T-helper 2 cell (primary cell): ENCODE results near the gene VPS13D.

ENCODE experiments used
- DNase-seq, 5 experiments: peaks; one replicate each; pipeline versions ENCODE4 v3.0.0 to v3.0.0-alpha.2; 2012 to 2022

The VPS13D gene

DNA sequence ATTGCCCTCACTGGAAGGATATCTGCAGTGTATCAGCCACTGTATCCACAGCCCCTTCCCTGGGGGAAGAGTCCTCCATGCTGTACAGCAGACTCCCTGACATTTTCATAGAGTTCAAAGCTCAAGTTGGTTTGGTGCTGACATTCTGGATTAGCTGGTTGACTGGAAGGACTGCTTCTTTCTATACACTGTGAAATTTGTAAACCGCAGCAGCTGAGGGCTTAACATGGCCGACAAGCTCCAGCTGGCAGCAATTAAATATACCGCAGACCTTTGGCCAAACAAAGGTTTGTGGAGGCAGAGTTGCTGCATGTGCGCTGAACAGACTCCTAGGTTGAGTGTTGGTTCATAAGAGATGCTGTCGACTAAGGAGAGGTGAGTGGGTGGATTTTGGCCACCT, 261.8 kb downstream of the VPS13D start:
- DNase-seq = no peak

DNA sequence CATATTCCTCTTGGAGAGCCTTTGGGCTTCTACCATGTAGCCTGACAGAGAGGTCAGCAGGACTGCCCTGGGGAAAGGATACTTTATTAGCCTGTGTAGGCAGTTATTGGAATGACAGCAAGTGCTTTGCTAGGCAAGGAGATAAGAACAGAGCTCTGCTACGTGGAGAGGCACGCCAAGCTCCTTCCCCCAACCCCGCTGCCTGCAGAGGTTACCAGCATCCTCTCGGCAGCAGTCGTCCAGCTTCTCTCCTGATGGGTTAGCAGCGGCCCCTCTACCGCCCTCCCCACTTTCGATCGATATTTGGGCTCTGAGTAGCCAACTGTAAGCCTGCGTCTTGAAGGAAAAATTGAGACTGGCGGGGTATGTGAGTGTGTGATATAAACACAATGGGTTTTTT, 265.9 kb downstream of the VPS13D start:
- DNase-seq = no peak

DNA sequence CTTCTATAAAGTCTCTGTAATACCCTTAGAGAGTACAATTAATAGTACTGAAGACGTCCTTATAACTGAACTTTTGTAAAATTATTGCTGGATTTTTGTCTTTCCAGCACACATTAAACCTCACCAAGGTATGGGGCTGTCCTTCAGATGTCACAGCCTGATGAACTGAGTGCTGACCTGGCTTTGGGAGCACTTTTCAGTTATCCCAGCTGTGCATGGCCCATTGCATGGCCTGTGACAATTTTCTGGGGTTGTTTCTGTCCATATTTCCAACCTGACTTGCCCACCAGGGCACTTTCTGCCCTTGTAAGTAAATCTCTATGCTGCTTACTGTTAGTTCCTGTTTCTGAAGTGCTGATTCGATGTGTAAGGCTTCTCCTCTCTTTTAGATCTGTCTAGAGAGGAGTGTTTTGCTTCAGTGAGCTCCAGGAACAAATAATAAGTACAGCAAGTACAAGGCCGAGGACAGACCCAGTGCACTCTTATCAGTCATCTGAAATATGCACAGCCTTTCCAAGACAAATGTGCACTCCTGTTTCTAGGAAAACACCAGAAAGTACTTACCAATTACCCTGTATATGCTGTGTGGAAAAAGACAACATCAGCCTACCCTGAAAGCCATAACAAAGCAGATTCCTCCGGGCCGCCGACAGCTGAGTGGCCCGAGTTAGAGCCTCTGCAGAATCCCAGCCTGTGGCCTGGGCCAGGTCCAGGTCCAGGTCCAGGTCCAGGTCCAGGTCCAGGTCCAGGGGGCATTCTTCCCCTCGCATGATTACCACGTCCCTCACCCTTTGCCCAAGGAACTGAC, 266.5 kb downstream of the VPS13D start:
- no peak for DNase-seq

DNA sequence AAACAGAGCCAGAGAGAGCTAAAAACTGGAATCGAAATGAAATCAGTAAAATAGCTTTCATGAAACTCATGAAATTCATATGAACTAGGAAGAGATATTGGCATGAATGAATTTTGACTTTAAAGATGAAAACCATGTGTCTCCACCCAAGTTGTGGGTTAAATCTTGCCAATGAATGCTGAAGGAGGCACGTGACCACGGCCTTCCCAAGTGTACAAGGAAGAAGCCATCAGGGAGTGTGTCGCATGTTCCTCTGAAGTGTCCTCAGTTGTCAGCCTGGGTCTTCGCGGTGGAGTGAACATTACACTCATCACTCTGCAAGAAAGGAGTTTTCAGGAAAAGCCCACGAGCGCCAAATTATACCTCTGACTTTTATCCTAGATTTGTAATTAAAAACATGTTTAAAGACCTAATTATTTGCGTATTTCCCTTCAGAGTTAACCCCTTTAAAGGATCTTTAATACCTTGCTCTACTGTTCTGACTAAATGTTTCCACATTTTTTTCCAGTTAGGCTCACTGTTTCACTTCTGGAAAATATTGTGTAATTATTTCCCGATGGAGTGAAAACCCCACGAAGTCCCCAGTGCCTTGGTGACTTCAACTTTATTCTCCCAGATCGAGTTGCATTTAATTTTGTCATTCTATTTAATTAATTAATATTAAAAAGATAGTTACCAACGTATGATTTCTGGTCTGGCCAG, 269.9 kb downstream of the VPS13D start:
- DNase-seq = no peak

DNA sequence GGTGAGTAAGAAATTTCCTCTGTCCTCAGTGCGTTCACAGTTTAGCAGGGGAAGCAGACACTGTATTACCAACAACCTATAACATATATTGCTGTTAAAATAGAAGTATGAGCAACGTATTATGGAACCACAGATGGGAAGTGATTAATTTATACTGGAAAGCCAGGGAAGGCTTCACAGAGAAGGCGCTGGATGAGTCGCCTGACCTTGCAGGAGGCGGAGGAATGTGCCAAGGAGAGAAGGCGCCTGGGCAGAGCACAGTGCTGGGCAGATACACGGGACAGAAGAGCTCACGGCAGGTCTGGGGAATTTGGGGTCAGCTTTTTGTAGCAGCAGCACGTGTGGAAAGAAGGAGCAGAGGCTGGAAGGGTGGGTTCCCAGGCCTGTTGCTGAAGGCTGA, 271.8 kb downstream of the VPS13D start:
- no peak for DNase-seq

DNA sequence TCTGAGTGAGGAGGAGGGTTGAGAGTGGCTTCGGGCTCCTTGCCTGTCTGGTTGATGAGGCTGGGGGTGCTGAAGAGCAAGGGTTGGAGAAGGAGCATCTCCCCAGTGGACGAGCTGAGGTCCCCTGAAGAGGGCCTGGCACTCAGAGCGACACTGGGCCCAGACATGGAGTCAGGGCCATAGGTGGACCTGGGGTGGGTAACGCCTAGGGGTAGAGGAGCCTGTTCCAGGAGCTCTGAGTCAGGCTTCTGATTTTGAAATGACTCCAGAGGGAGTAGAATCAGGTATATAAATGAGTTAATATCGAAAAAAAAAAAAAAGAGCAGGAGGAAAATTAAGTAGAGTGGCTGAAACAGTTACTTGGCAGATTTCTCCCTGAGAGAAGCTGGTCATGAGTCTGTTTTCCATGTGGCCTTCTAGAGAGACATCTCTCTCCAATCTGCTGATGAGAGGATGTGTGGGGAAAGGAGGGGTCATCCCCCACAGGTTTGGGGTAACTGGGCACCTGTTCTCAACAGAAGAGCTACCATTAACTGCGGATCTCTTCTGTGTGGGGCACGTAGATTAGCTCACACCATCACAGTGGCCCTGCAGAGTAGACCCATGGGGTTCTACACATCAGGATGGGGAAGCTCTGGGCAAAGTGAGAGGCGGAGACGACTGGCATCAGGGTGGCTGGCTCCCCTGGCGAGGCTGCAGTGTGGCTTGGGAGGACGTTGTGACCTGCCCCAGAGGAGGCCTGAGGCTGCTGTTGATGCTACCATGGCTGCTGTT, 272.7 kb downstream of the VPS13D start:
- no peak for DNase-seq

DNA sequence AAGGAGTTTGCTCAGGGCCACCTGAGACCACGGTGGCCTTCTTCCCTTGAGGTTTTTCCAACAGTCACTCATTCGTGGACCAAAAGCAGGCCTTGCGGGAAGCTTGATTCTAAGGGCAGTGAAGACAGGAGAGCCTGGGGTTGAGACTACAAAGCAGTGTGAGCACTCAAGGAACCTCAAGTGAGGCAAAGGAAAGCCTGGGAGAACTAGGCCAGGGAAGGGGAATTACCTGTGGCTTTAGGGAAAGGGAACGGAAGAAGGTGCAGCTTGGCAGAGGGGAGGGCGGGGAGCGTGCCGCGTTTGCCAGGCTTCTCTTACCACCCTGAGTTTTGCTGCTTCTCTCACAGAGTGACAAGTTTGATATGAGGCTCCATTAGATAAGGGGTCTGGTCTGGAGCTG, 273.9 kb downstream of the VPS13D start:
- DNase-seq = no peak

DNA sequence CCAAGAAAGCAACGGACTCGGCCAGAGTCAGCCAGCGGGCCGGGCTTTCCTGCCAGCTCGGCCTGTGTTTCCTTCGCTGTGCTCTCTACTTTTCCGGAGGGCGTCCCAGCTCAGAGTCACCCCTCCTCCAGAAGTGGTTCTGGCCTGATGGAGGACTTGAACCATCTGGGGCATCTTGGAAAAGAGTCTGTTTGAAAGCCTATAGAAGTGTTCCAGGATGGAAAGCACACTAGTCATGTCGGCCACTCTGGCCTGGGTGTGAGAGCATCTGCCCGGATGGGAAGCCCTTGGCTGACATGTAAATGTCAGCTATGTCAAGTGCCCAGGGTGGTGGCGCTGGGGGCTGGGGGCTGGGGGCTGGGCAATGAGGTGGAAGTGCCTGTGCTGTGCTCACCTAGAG, 274.8 kb downstream of the VPS13D start:
- DNase-seq = no peak

DNA sequence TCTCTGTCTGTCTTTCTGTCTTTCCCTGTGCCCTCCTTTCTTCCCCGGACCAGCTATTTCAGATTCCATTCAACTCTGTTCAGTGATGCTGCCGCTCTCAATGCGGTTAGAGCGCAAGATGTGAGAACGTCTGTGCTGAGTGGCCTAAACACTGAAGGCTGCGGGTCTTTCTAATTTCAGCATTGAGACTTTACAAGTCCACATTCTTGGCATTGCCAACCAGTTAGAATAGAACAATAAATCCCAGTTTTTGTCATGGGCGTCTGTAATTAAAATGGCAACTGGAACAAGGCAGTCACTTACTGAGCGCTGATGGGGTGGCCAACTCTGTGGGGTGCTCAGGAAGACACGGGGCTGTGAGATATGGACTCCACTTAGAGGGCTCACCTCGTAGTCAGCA, 275.4 kb downstream of the VPS13D start:
- DNase-seq = no peak

DNA sequence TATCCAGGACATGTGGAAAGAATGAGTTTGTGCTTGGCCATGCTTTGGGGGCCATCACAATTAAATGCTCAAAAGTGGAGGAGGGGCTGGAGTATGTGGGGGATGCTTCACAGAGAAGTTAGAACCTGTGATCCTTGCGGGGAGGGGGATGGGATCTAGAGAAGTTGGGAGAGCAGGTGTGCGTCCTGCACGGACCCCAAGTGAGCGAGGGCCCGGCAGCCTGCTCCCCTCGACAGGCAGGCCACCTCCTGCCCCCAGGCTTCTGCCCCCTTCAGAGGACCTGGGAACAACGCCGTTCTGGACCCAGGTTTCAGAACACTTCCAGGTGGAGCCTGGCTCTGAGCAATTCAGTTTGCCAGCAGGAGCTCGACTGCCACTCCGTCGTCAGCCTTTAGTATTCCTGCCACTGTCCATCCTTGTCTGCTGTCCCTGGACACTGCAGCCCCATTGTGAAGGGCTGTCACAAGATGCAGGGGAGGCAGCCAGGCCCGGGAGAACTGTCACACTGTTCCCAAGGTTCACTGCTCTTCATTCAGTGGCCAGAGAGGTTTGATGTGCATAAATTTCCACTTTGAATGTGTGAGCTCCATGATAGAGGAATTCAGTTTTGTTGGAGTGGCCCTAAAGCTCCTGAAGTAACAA, 275.9 kb downstream of the VPS13D start:
- no peak for DNase-seq

DNA sequence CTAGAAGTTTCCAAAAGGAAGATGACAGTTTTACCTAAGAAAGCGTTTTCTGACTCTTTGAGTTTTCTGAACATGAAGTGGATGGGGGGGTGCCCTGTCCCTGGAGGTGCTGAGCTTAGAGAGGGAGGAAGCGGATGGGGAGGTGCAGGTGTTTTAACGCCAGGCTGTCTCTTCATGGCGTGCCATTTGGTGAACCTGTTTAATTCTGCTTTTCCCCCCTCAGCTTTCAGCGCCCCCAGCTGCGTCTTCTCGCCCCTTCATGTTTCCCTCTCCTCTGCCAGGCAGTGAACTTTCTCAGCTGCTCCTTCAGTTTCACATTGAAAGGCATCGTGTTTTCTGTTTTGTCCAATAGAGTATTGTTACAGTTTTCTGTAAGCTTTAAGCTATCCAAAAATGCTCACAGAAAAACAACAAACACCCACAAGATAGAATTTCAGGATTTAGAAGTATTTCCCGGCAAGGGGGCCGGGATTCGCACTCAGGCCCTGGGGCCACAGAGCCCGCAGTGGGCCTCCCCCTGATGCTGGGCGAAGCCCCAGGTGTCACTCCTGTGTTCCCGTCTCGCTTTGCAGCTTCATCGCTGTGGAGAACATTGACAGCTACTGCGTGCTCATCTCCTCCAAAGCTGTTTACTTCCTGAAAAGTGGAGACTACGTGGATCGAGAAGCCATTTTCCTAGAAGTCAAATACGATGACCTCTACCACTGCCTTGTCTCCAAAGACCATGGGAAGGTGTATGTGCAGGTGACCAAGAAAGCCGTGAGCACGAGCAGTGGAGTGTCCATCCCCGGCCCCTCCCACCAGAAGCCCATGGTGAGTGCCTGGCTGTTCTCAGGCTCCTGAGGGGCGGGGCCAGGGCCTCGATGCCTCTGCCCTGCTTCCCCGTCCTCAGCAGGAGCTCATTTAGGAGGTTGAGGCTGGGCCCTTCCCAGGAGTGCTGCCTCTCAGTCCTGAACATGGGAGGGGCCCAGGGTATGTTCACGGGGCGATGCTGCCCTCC, 276.8 kb downstream of the VPS13D start:
- no peak for DNase-seq

DNA sequence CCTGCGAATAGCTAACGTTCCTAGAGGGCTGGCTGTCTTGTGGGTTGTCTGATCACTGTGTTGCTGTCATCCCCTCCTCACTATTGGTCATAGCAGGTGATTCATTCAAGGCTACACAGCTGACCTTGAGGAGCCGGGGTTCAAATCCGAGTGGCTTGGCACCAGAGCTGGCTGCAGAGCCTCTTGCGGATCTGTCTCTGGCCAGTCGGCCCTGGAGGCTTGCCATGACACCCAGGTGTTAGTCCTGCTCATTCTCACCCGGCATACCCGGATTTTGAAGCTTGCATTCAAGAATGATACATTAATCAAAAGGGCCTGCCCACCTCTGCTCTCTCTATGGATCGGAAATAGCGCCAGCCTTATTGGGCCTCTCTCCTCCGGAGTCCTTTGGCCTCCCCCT, 277.8 kb downstream of the VPS13D start:
- DNase-seq = no peak

DNA sequence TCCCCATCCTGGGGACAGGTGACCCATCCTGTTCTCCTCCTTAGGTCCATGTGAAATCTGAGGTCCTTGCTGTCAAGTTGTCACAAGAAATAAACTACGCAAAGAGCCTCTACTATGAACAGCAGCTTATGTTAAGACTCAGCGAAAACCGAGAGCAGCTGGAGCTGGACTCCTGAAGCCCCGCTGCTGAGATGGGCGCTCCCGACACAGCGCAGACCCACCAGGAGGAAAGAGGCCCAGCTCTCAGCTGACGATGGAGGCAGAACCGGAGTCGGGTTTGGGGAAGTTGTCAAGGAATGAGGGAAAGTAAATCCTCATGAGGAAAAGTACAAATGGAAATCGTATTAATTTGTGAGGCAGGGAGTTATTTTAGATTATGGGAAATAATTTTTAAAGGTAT, 279.0 kb downstream of the VPS13D start:
- no peak for DNase-seq

DNA sequence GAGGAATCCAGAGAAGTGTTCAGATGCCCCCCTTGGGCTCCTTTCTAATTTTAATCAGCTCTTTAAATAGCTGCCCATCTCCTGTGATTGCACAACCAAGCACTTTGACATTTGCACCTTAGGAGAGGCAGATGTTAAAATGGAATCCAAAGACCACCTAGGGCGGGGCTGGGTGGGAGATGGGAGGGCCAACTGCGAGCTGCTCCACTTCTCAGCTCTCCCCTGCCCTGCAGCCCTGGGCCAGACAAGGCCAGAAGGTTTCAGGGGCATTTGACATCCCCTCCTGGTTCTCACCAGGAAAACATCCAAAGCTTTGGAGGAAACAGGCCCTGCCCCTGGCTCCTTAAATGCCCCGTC, 281.3 kb downstream of the VPS13D start:
- no peak for DNase-seq

DNA sequence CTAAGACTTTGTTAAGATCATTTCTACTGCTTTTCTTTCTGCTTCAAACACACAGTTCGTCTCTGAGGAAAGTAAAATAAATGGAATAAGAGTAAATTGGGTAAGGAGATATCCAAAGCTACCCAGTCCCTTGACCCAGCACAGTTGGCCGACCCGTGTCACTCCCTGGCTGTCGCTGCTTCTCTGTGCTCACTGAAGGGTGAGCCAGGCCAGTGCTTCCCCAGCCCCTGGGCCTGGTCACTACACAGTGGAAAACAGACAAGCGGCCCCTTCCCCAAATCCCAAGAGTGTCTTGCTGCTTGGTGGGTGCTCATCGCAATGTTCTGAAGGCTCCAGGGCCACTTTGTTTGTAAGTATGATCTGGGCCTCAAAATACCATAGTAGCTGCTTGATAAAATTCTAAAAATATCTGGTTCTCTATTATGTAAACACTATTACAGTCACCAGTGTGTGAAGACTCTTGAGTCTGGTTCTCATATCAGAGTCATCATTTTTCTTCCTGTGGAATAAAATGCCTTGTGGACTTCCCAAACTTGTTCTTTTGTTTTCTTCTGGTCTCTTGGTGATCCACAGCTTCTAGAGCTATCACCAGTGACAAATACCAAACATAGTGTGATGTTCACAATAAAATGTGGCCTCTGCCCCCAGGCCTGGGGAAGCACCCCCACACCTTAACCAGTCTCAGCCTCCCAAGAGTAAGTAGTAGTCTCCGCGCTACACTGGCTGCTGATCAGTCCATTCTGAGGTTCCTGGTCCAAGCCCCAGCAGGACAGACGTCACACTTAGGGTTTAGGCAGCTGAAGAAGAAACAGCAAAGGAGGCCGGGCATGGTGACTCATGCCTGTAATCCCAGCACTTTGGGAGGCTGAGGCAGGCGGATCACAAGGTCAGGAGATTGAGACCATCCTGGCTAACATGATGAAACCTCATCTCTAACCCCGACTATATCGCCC, 282.0 kb downstream of the VPS13D start:
- DNase-seq = no peak

DNA sequence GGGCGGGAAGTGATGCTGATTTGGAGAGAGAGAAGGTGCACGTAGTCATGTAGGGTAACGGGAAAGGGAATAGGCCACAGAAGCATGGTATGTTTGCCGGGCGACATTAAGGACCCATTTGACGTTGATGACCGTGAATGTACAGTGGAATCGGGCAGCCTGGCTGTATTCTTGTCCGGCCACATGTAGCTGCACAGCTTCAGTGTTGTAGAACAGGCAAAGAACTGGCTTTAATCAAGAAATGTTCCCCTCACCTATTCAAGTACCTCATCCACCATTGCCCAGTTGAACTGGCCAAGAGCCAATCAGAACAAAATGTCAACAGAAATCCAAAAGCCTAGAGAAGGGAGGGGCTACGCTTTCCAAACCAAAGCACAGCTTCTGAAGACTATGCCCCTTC, 283.4 kb downstream of the VPS13D start:
- no peak for DNase-seq

DNA sequence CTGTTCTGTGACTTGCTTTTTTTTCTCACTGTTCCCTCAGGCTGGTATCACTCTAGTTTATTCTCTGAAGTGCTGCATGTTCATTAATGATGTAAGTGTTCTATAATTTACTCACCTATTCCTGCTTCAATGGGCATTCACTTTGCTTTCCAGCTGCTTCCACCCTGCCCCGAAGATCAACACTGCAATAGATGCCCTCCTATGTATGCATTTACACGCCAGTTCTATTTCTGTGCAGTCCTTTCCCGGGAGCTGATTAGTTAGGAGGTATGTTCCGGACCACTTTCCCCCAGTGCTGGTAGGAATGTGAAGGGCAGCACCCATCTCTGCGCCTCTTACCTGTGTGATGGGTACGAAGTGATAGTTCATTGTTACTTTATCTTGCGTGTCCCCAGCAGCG, 284.8 kb downstream of the VPS13D start:
- DNase-seq = no peak

DNA sequence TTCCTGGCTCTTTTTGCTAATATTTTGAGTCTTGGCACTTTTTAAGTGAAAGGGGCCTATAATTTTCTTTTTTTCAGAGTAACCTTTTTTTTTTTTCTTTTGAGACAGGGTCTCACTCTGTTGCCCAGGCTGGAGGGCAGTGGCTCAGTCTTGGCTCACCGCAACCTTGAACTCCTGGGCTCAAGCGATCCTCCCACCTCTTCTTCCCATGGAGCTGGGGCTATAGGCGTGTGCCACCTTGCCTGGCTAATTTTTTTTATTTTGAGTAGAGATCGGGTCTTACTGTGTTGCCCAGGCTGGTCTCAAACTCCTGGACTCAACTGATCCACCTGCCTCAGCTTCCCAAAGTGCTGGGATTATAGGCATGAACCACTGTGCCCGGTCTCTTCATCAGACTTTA, 285.4 kb downstream of the VPS13D start:
- no peak for DNase-seq

DNA sequence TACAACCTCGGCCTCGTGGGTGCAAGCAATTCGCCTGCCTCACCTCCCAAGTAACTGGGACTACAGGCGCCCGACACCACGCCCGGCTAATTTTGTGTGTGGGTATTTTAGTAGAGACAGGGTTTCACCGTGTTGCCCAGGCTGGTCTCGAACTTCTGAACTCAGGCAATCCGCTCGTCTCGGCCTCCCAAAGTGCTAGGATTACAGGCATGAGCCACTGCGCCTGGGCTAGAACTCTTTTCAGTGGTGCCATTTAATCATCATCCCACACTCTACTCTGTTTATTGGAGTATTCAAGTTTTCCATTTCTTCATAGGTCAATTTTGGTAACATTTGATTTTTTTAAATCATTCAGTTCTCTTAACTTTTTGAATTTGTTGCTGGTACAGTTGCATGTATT, 286.9 kb downstream of the VPS13D start:
- DNase-seq = no peak

DNA sequence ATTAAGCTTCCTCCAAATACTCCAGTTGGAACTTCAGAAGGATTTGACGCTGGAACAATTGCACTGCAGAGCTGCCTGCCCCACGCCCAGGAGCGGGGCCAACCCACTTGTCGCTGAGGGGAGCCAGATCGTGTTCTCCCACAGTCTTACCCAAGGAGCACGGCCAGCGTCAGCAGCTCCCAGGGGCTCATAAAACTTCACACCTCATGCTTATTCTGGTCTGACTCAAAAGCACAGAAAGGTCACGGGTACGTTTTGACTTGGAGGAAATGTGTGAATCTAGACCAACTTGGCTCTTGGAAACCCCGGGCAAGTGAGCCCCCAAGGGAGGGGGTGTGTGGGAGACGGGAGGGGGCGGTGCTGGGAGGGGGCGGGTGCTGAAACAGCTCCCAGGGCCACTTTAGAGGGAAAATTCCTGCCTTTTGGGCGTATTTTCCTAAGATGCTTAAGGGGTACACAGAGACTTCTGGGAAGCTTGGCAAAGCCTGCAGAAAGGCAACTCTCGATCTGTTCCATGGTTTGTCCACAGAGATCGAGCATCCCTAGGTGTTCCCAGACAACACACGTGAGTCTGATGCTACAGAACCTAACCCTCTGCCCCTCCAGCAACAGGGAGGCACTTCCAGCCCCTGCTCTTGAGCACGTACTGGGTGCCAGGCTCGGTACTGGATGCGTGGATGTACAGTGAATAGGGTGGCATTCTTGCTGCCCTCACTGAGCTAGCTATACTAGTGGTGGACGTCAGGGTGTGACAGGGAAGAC, 289.3 kb downstream of the VPS13D start:
- DNase-seq = peak in 1 of 5 experiments; percentile 27
